ENCODE results near the gene COPS3. TPM values are rescaled to one million over a fixed set of nuclear protein-coding genes. Genes with fewer than 3 reads are reported as not detected.

Gene COPS3
- total and polyA plus RNA-seq, 2 of the 8 experiments (the other 6 are each of a cell fraction or from before 2014, with no cell fraction given), result 82.9 to 110 TPM

GRCh38 chr17:17204635-17205231 is 76.3 kb downstream of the COPS3 start:
- Histone ChIP-seq H3K23me2 (ENCODE audit: low read depth, low read length) (no peaks in the 10 kb centered on the region), H3K9me3 (ENCODE audit: insufficient read depth in 2 of 2, low read depth in 1 of 2, low read length in 1 of 2) (peaks cover 0 to 3% of the 10 kb centered on the region in 2 experiments; a peak in 1 of 4 replicates), H3K27me3 (replicated peaks in 1 of 4; ENCODE audit: control insufficient read depth in 3 of 4, extremely low read depth in 1 of 4, insufficient read depth in 3 of 4, low read length in 3 of 4) (no peaks in the 10 kb centered on the region), H4K8ac (ENCODE audit: extremely low read depth, insufficient read depth, low read length) (no peak overlapping the region), H3K4me1 (replicated peaks in 1 of 4; ENCODE audit: control insufficient read depth in 3 of 4, insufficient read depth in 4 of 4, low read length in 3 of 4) (no peaks in the 10 kb centered on the region; a peak in 1 of 7 replicates), H3K36me3 (ENCODE audit: control insufficient read depth in 2 of 4, insufficient read depth in 4 of 4, low read length in 3 of 4) (no peaks in the 10 kb centered on the region), H3K18ac (ENCODE audit: extremely low read depth, low read length) (no peak overlapping the region), H2BK20ac (ENCODE audit: low read length) (no peak overlapping the region), H3K9ac (replicated peaks in 1 of 4; ENCODE audit: extremely low read depth in 1 of 4, low read depth in 3 of 4, low read length in 3 of 4) (no peak overlapping the region), H2BK120ac (replicated peaks; ENCODE audit: low read depth, low read length) (no peak overlapping the region), H4K5ac (ENCODE audit: insufficient read length, low read depth, low read length) (no peak overlapping the region), H3K56ac (replicated peaks; ENCODE audit: insufficient read length, low read depth, low read length) (no peak overlapping the region), H3K4me2 (ENCODE audit: insufficient read depth in 1 of 2, low read depth in 2 of 2, low read length in 2 of 2) (no peak overlapping the region), H2BK5ac (ENCODE audit: low read depth, low read length) (no peak overlapping the region), H3K4me3 (ENCODE audit: extremely low read depth in 1 of 4, insufficient read depth in 2 of 4, low read depth in 3 of 4, low read length in 4 of 4) (no peak overlapping the region), H4K20me1 (replicated peaks in 1 of 2; ENCODE audit: control insufficient read depth in 1 of 2, insufficient read depth in 2 of 2, low read length in 2 of 2) (no peaks in the 10 kb centered on the region), H3K14ac (ENCODE audit: insufficient read length) (no peak overlapping the region), H3K23ac (ENCODE audit: insufficient read length) (no peak overlapping the region), H2BK12ac (ENCODE audit: low read depth, low read length) (no peak overlapping the region), H3K79me2 (ENCODE audit: control insufficient read depth in 1 of 2, insufficient read depth in 2 of 2, low read length in 2 of 2) (no peaks in the 10 kb centered on the region), H2AFZ (ENCODE audit: low read length) (no peak overlapping the region), H3K4ac (replicated peaks; ENCODE audit: insufficient read length, low read depth, low read length) (no peak overlapping the region), H3K79me1 (ENCODE audit: low read depth, low read length) (no peaks in the 10 kb centered on the region), H2AK5ac (ENCODE audit: low read depth, low read length) (no peak overlapping the region), H2BK15ac (ENCODE audit: low read length) (no peak overlapping the region), H4K91ac (replicated peaks; ENCODE audit: insufficient read length, low read length) (no peak overlapping the region), H3K27ac (ENCODE audit: low read depth, low read length) (no peak overlapping the region)
- WGBS, 2 experiments (ENCODE audit: extremely low coverage in 1 of 2, insufficient coverage in 1 of 2, insufficient read length in 1 of 2, insufficient replicate concordance in 2 of 2, low coverage in 1 of 2, low lambda C conversion rate in 2 of 2, missing lambda C conversion rate in 1 of 2), result 94% methylated on average over 14 of the region's 14 CpGs; no CpG with 5 or more reads in 1 of the 2 experiments
- CTCF ChIA-PET (ENCODE audit: partially characterized antibody), result interaction anchor here (1.7 kb wide), 1 partner anchor 63 kb away, joined by 4 read pairs; no protein-coding TSS in a partner anchor
- no peak for FAIRE-seq
- DNase-seq (ENCODE audit: low read depth in 1 of 2, low spot score in 2 of 2), result no peak
- POLR2A ChIA-PET (ENCODE audit: partially characterized antibody), result no interaction called here
- no peak for TF ChIP-seq NRF1 (IDR thresholded peaks at IDR 0.05; ENCODE audit: low read depth, low read length)
- TF ChIP-seq CHD1 (IDR thresholded peaks at IDR 0.05; ENCODE audit: low read depth, low read length), result no peak
- no peak for TF ChIP-seq YY1 (IDR thresholded peaks at IDR 0.05; ENCODE audit: low read depth, low read length)
- TF ChIP-seq RAD21 (IDR thresholded peaks at IDR 0.05 in 1 of 2, conservative IDR thresholded peaks at IDR 0.05 in 1 of 2; ENCODE audit: low read depth in 2 of 2, low read length in 2 of 2), result no peak
- no peak for TF ChIP-seq BCL11A (IDR thresholded peaks at IDR 0.05; ENCODE audit: low read depth in 2 of 2, low read length in 2 of 2)
- TF ChIP-seq EP300 (IDR thresholded peaks at IDR 0.05; ENCODE audit: borderline replicate concordance in 1 of 2, low read depth in 2 of 2, low read length in 2 of 2), result no peak
- no peak for TF ChIP-seq SP4 (IDR thresholded peaks at IDR 0.05; ENCODE audit: low read length)
- no peak for TF ChIP-seq KDM4A (IDR thresholded peaks at IDR 0.05; ENCODE audit: low read depth, low read length, severe bottlenecking)
- TF ChIP-seq, protein P1, sequence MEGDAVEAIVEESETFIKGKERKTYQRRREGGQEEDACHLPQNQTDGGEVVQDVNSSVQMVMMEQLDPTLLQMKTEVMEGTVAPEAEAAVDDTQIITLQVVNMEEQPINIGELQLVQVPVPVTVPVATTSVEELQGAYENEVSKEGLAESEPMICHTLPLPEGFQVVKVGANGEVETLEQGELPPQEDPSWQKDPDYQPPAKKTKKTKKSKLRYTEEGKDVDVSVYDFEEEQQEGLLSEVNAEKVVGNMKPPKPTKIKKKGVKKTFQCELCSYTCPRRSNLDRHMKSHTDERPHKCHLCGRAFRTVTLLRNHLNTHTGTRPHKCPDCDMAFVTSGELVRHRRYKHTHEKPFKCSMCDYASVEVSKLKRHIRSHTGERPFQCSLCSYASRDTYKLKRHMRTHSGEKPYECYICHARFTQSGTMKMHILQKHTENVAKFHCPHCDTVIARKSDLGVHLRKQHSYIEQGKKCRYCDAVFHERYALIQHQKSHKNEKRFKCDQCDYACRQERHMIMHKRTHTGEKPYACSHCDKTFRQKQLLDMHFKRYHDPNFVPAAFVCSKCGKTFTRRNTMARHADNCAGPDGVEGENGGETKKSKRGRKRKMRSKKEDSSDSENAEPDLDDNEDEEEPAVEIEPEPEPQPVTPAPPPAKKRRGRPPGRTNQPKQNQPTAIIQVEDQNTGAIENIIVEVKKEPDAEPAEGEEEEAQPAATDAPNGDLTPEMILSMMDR (IDR thresholded peaks at IDR 0.05; ENCODE audit: control extremely low read depth in 1 of 3, insufficient read depth in 1 of 3, low read depth in 1 of 3, low read length in 3 of 3), result no peak
- TF ChIP-seq BRCA1 (IDR thresholded peaks at IDR 0.05; ENCODE audit: low read depth, low read length), result no peak
- TF ChIP-seq KDM1A (IDR thresholded peaks at IDR 0.05; ENCODE audit: borderline replicate concordance, low read length), result no peak
